Right atrium auricular region (tissue), 2 donors: ENCODE data around the gene RGPD8. TPM values are rescaled to one million over a fixed set of nuclear protein-coding genes. Genes with fewer than 3 reads are reported as not detected.
"Not testable (repeated sequence)": the region's sequence is repeated elsewhere in the genome, so short reads cannot be mapped to it uniquely, and the experiment has no call there.

Experiments used
- DNase-seq: peaks from one replicate; pipeline ENCODE4 v3.0.0-alpha.2; 2019; ENCODE audit warnings: low spot score
- H3K27ac ChIP-seq, 2 donors: fragments of 200-600 bp; sonication (generic); 1 replicate in 1 of 2; 2 replicates in 1 of 2; pipeline ENCODE4 v1.5.1; 2016 to 2019
- H3K27me3 ChIP-seq, 2 donors: fragments of 200-600 bp; sonication (generic); one replicate each; pipeline versions ENCODE4 v1.5.1 to v1.6.0; 2017 to 2019
- H3K36me3 ChIP-seq: fragments of 200-600 bp; sonication (generic); one replicate; pipeline ENCODE4 v1.5.1; 2016
- H3K4me1 ChIP-seq, 2 donors: fragments of 200-600 bp; sonication (generic); one replicate each; pipeline versions ENCODE4 v1.5.1 to v1.6.0; 2017 to 2019
- H3K4me3 ChIP-seq, 2 donors: fragments of 200-600 bp; sonication (generic); 1 replicate in 1 of 2; 2 replicates in 1 of 2; pipeline ENCODE4 v1.5.1; 2017 to 2019; ENCODE audit warnings: mild to moderate bottlenecking in 1 of 2, moderate library complexity in 1 of 2
- H3K9me3 ChIP-seq, 2 donors: fragments of 200-600 bp; sonication (generic); one replicate each; pipeline ENCODE4 v1.5.1; 2019
- CTCF ChIP-seq, 2 donors: fragments of 200-600 bp; sonication (generic); IDR thresholded peaks; one replicate each; pipeline ENCODE4 v1.5.1; 2019; ENCODE audit warnings: antibody characterized with exemption in 2 of 2
- total RNA-seq, 2 donors: library from RNA; depleted of rRNA; stranded (reverse); fragments of >200 nt; gene quantifications; one replicate each; pipeline ENCODE4 v1.1.0, GENCODE V29; 2016

RGPD8 gene
- total RNA-seq, 2 donors from 2014 or later: 8.3 to 8.7 TPM

- H3K4me1 ChIP-seq, H3K27me3 ChIP-seq, H3K9me3 ChIP-seq, H3K36me3 ChIP-seq, H3K27ac ChIP-seq, DNase-seq, H3K4me3 ChIP-seq: not testable (repeated sequence)
Measured at GRCh38 chr2:112436993-112437392, 3.5 kb upstream of the RGPD8 start.

GRCh38 chr2:112435716-112436431 lies 2.4 kb upstream of the RGPD8 start:
- not testable (repeated sequence) for H3K27me3 ChIP-seq, H3K27ac ChIP-seq, H3K4me3 ChIP-seq, H3K9me3 ChIP-seq, H3K36me3 ChIP-seq, DNase-seq, H3K4me1 ChIP-seq

- H3K27me3 ChIP-seq, H3K4me1 ChIP-seq, DNase-seq, H3K36me3 ChIP-seq, H3K4me3 ChIP-seq, H3K9me3 ChIP-seq, H3K27ac ChIP-seq: not testable (repeated sequence)
Measured at GRCh38 chr2:112434890-112435715, 1.7 kb upstream of the RGPD8 start.

GRCh38 chr2:112433932-112434730 lies 686 bp upstream of the RGPD8 start:
- DNase-seq: no peak
- no peak overlapping the region for H3K4me3 ChIP-seq
- H3K4me1 ChIP-seq: no peaks in the 10 kb centered on the region
- H3K9me3 ChIP-seq: no peaks in the 10 kb centered on the region
- no peak for TF ChIP-seq CTCF (IDR thresholded peaks at IDR 0.05)
- no peaks in the 10 kb centered on the region for H3K27me3 ChIP-seq
- H3K36me3 ChIP-seq: no peaks in the 10 kb centered on the region
- no peak overlapping the region for H3K27ac ChIP-seq

GRCh38 chr2:112432735-112433479 lies 538 bp downstream of the RGPD8 start:
- DNase-seq: peak; percentile 61
- H3K4me1 ChIP-seq, H3K27me3 ChIP-seq, H3K36me3 ChIP-seq, H3K9me3 ChIP-seq: not testable (repeated sequence)
- Histone ChIP-seq H3K27ac (peak overlapping the region; percentile 81 to 85), H3K4me3 (peak overlapping the region; percentile 65 to 66)

GRCh38 chr2:112432390-112432734 lies 1.1 kb downstream of the RGPD8 start:
- DNase-seq, H3K4me1 ChIP-seq, H3K9me3 ChIP-seq, H3K36me3 ChIP-seq, H3K27me3 ChIP-seq: not testable (repeated sequence)
- Histone ChIP-seq H3K27ac (peak overlapping the region; percentile 81 to 85), H3K4me3 (peak overlapping the region; percentile 65 to 66)

- peak overlapping the region; percentile 65 to 66 for H3K4me3 ChIP-seq
- not testable (repeated sequence) for H3K9me3 ChIP-seq, H3K27me3 ChIP-seq, H3K4me1 ChIP-seq, H3K36me3 ChIP-seq, DNase-seq
- peak overlapping the region in 1 of 2 donors; percentile 85 for H3K27ac ChIP-seq
Measured at GRCh38 chr2:112431587-112432295, 1.7 kb downstream of the RGPD8 start.

- not testable (repeated sequence) for H3K4me3 ChIP-seq, H3K9me3 ChIP-seq, DNase-seq, H3K27me3 ChIP-seq, H3K27ac ChIP-seq, H3K36me3 ChIP-seq, H3K4me1 ChIP-seq
Measured at GRCh38 chr2:112424553-112424952, 8.9 kb downstream of the RGPD8 start.

GRCh38 chr2:112416860-112417259 lies 16.6 kb downstream of the RGPD8 start:
- not testable (repeated sequence) for H3K4me1 ChIP-seq, H3K4me3 ChIP-seq, DNase-seq, H3K36me3 ChIP-seq, H3K27ac ChIP-seq, H3K27me3 ChIP-seq, H3K9me3 ChIP-seq

- DNase-seq, H3K9me3 ChIP-seq, H3K27ac ChIP-seq, H3K27me3 ChIP-seq, H3K4me3 ChIP-seq, H3K4me1 ChIP-seq, H3K36me3 ChIP-seq: not testable (repeated sequence)
Measured at GRCh38 chr2:112360055-112360454, 73.4 kb downstream of the RGPD8 start.

GRCh38 chr2:112354335-112354734 lies 79.1 kb downstream of the RGPD8 start:
- H3K27me3 ChIP-seq, H3K36me3 ChIP-seq, H3K27ac ChIP-seq, DNase-seq, H3K9me3 ChIP-seq, H3K4me1 ChIP-seq, H3K4me3 ChIP-seq: not testable (repeated sequence)

GRCh38 chr2:112352809-112353603 lies 80.4 kb downstream of the RGPD8 start:
- not testable (repeated sequence) for H3K36me3 ChIP-seq, H3K4me3 ChIP-seq, H3K27ac ChIP-seq, H3K4me1 ChIP-seq, H3K27me3 ChIP-seq, H3K9me3 ChIP-seq, DNase-seq
